Stimulated activated memory B cell treated with anti-CD40 and anti-IgM and Interleukin-4, amounts not matched to agents 10 μg/mL and 1 μg/mL and 100 μg/mL, for 72 hours (primary cell): ENCODE data around the gene PYCARD.
"Not testable (repeated sequence)": the region's sequence is repeated elsewhere in the genome, so short reads cannot be mapped to it uniquely, and the experiment has no call there.

ENCODE experiments used
- ATAC-seq: fragments of 150-1000 bp; cut with Tn5 transposase; 2 replicates; pipeline ENCODE4 v1.10.0; 2021
- H3K27ac Mint-ChIP-seq: one replicate; pipeline ENCODE4 v1.8.0; 2022; ENCODE audit warnings: mild to moderate bottlenecking, mixed read lengths
- H3K27me3 Mint-ChIP-seq: one replicate; pipeline ENCODE4 v1.8.0; 2022; ENCODE audit warnings: mixed read lengths
- H3K36me3 Mint-ChIP-seq: one replicate; pipeline ENCODE4 v1.8.0; 2022; ENCODE audit warnings: mixed read lengths
- H3K4me1 Mint-ChIP-seq: one replicate; pipeline ENCODE4 v1.8.0; 2022; ENCODE audit warnings: mixed read lengths
- H3K4me3 Mint-ChIP-seq: one replicate; pipeline ENCODE4 v1.8.0; 2022; ENCODE audit warnings: mild to moderate bottlenecking, moderate library complexity, mixed read lengths
- H3K9me3 Mint-ChIP-seq: one replicate; pipeline ENCODE4 v1.8.0; 2022; ENCODE audit warnings: mixed read lengths

The PYCARD gene

GRCh38 chr16:31202414-31203375, at the start of gene PYCARD:
TSS of gene PYCARD (minus strand) at chr16:31202760. CDS start at chr16:31202690, 70 bp downstream.
- peak within 1 kb of the TSS; percentile 91 for H3K27ac Mint-ChIP-seq
- H3K36me3 Mint-ChIP-seq: peaks cover 7% of the 10 kb centered on the region
- H3K27me3 Mint-ChIP-seq: no peaks in the 10 kb centered on the region
- peaks cover 6% of the 10 kb centered on the region for H3K9me3 Mint-ChIP-seq
- ATAC-seq: peak; percentile 64
- peaks cover 66% of the 10 kb centered on the region for H3K4me1 Mint-ChIP-seq
- peak within 1 kb of the TSS; percentile 88 for H3K4me3 Mint-ChIP-seq

- H3K27me3 Mint-ChIP-seq: no peaks in the 10 kb centered on the region
- H3K4me3 Mint-ChIP-seq: no peak overlapping the region
- H3K27ac Mint-ChIP-seq: no peak overlapping the region
These were observed 48.9 kb upstream of the PYCARD start for GRCh38 chr16:31251435-31251834.

GRCh38 chr16:31250782-31251384, 48.3 kb upstream of the PYCARD start:
- Mint-ChIP-seq H3K9me3 (no peaks in the 10 kb centered on the region), H3K36me3 (no peaks in the 10 kb centered on the region), H3K27ac (no peak overlapping the region), H3K27me3 (no peaks in the 10 kb centered on the region), H3K4me3 (no peak overlapping the region), H3K4me1 (peaks cover 16% of the 10 kb centered on the region)
- no peak for ATAC-seq

More at GRCh38 chr16:31251435-31251834, 48.9 kb upstream of the PYCARD start:
- ATAC-seq: no peak
- no peaks in the 10 kb centered on the region for H3K9me3 Mint-ChIP-seq
- H3K4me1 Mint-ChIP-seq: peaks cover 16% of the 10 kb centered on the region
- H3K36me3 Mint-ChIP-seq: no peaks in the 10 kb centered on the region

- Mint-ChIP-seq H3K27me3 (no peaks in the 10 kb centered on the region), H3K4me3 (no peak overlapping the region), H3K27ac (no peak overlapping the region), H3K4me1 (peaks cover 24% of the 10 kb centered on the region), H3K9me3 (no peaks in the 10 kb centered on the region), H3K36me3 (no peaks in the 10 kb centered on the region)
- no peak for ATAC-seq
These were observed 45.8 kb upstream of the PYCARD start for GRCh38 chr16:31248344-31248743.

- Mint-ChIP-seq H3K36me3 (no peaks in the 10 kb centered on the region), H3K27ac (no peak overlapping the region), H3K9me3 (no peaks in the 10 kb centered on the region), H3K27me3 (no peaks in the 10 kb centered on the region), H3K4me3 (no peak overlapping the region), H3K4me1 (peaks cover 27% of the 10 kb centered on the region)
- ATAC-seq: no peak
These were observed 43.7 kb upstream of the PYCARD start for GRCh38 chr16:31246296-31246695.

- not testable (repeated sequence) for H3K27me3 Mint-ChIP-seq, H3K9me3 Mint-ChIP-seq, ATAC-seq, H3K36me3 Mint-ChIP-seq, H3K27ac Mint-ChIP-seq, H3K4me3 Mint-ChIP-seq
- H3K4me1 Mint-ChIP-seq: peaks cover 27% of the 10 kb centered on the region
These were observed 43.0 kb upstream of the PYCARD start for GRCh38 chr16:31245598-31245997.

- Mint-ChIP-seq H3K4me1 (peaks cover 29% of the 10 kb centered on the region), H3K27me3 (no peaks in the 10 kb centered on the region), H3K36me3 (no peaks in the 10 kb centered on the region), H3K4me3 (no peak overlapping the region), H3K27ac (no peak overlapping the region), H3K9me3 (no peaks in the 10 kb centered on the region)
- ATAC-seq: peak; percentile 90
These were observed 41.4 kb upstream of the PYCARD start for GRCh38 chr16:31243734-31244670.

GRCh38 chr16:31242206-31242605, 39.6 kb upstream of the PYCARD start:
- no peak for ATAC-seq
- H3K4me3 Mint-ChIP-seq: no peak overlapping the region
- H3K36me3 Mint-ChIP-seq: no peaks in the 10 kb centered on the region

GRCh38 chr16:31238041-31238440, 35.5 kb upstream of the PYCARD start:
- H3K9me3 Mint-ChIP-seq: peaks cover 3% of the 10 kb centered on the region
- H3K27me3 Mint-ChIP-seq: no peaks in the 10 kb centered on the region
- no peak overlapping the region for H3K4me3 Mint-ChIP-seq
- H3K4me1 Mint-ChIP-seq: peaks cover 11% of the 10 kb centered on the region
- no peak overlapping the region for H3K27ac Mint-ChIP-seq
- no peaks in the 10 kb centered on the region for H3K36me3 Mint-ChIP-seq
- ATAC-seq: no peak

More at GRCh38 chr16:31242206-31242605, 39.6 kb upstream of the PYCARD start:
- Mint-ChIP-seq H3K9me3 (no peaks in the 10 kb centered on the region), H3K27me3 (no peaks in the 10 kb centered on the region), H3K27ac (no peak overlapping the region), H3K4me1 (peaks cover 28% of the 10 kb centered on the region)

GRCh38 chr16:31229501-31229900, 26.9 kb upstream of the PYCARD start:
- H3K27ac Mint-ChIP-seq: no peak overlapping the region
- no peak for ATAC-seq
- H3K27me3 Mint-ChIP-seq: no peaks in the 10 kb centered on the region
- H3K4me3 Mint-ChIP-seq: no peak overlapping the region
- H3K36me3 Mint-ChIP-seq: no peaks in the 10 kb centered on the region
- H3K4me1 Mint-ChIP-seq: no peaks in the 10 kb centered on the region
- no peaks in the 10 kb centered on the region for H3K9me3 Mint-ChIP-seq

GRCh38 chr16:31228206-31228605, 25.6 kb upstream of the PYCARD start:
- no peaks in the 10 kb centered on the region for H3K4me1 Mint-ChIP-seq
- H3K9me3 Mint-ChIP-seq: no peaks in the 10 kb centered on the region
- ATAC-seq: no peak
- no peak overlapping the region for H3K27ac Mint-ChIP-seq
- no peak overlapping the region for H3K4me3 Mint-ChIP-seq
- no peaks in the 10 kb centered on the region for H3K36me3 Mint-ChIP-seq
- H3K27me3 Mint-ChIP-seq: no peaks in the 10 kb centered on the region

- Mint-ChIP-seq H3K27ac (no peak overlapping the region), H3K9me3 (no peaks in the 10 kb centered on the region), H3K4me1 (peaks cover 6% of the 10 kb centered on the region), H3K4me3 (no peak overlapping the region), H3K27me3 (peaks cover 18% of the 10 kb centered on the region), H3K36me3 (no peaks in the 10 kb centered on the region)
- no peak for ATAC-seq
These were observed 22.6 kb upstream of the PYCARD start for GRCh38 chr16:31225193-31225592.

GRCh38 chr16:31224092-31224955, 21.8 kb upstream of the PYCARD start:
- peaks cover 22% of the 10 kb centered on the region for H3K27me3 Mint-ChIP-seq
- H3K4me1 Mint-ChIP-seq: peaks cover 6% of the 10 kb centered on the region
- no peak overlapping the region for H3K27ac Mint-ChIP-seq
- ATAC-seq: peak; percentile 51
- no peaks in the 10 kb centered on the region for H3K36me3 Mint-ChIP-seq
- H3K4me3 Mint-ChIP-seq: no peak overlapping the region
- H3K9me3 Mint-ChIP-seq: no peaks in the 10 kb centered on the region

- Mint-ChIP-seq H3K36me3 (no peaks in the 10 kb centered on the region), H3K9me3 (no peaks in the 10 kb centered on the region), H3K27me3 (peaks cover 35% of the 10 kb centered on the region), H3K27ac (no peak overlapping the region), H3K4me3 (no peak overlapping the region), H3K4me1 (peaks cover 8% of the 10 kb centered on the region)
- no peak for ATAC-seq
These were observed 20.5 kb upstream of the PYCARD start for GRCh38 chr16:31223044-31223443.
